ENCODE measurements around the gene CGN. TPM values are rescaled to one million over a fixed set of nuclear protein-coding genes. Genes with fewer than 3 reads are reported as not detected.

The CGN gene
- total RNA-seq, 1 experiment from 2014 or later = 30.9 TPM

DNA sequence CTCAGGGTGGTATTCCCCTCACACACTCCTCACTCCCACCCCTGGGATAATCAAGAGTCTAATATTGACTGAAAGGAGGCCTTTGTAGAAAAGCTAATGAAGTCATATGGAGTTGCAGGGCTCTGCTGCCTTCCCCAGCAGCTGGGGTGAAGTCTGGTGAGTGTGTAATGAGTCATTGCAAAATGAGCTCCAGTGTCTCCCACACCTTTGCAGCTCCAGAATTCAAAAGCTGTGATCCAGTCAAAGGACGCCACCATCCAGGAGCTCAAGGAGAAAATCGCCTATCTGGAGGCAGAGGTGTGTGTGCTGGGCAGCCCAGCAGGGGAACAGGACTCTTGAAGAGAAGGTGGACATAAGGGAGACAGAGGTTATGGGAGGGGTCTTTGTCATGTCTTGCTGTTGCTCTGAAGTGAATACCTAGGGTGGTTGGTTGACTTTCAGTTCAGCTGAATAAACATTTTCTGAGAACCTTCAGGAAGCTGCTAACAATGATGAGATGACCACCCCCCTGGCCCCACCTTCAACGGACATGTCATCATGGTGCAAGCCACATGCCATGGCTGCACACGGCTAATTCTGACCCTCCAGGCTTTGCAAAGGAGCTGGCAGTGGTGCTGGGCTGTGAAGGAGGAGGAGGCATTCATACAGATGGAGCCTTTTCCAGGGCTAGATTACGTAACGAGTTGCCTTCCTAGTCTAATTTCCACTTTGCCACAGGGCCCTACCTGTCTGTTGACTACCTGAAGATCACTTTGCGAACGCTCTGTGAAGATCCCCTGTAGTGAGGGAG is 68.4 kb downstream of the CGN start:
- Histone ChIP-seq H3T11ph (ENCODE audit: low read length) (no peak overlapping the region), H4K91ac (ENCODE audit: insufficient read length, low read depth, low read length) (no peak overlapping the region), H2BK20ac (ENCODE audit: low read depth, low read length, poor library complexity, severe bottlenecking) (no peak overlapping the region), H3K79me2 (ENCODE audit: insufficient read depth, low read length) (no peaks in the 10 kb centered on the region), H4K8ac (replicated peaks; ENCODE audit: insufficient read length, low read depth, low read length) (no peak overlapping the region), H2AK5ac (ENCODE audit: insufficient read length, low read length) (no peak overlapping the region), H2AFZ (ENCODE audit: low read length) (no peak overlapping the region), H3K27me3 (ENCODE audit: insufficient read depth, low read length) (no peaks in the 10 kb centered on the region), H2BK5ac (ENCODE audit: insufficient read length, low read length) (no peak overlapping the region), H3K4me1 (ENCODE audit: insufficient read depth, low read length) (no peaks in the 10 kb centered on the region), H3K27ac (ENCODE audit: insufficient read length, low read depth, low read length) (no peak overlapping the region), H3K4ac (ENCODE audit: low read depth, low read length) (no peak overlapping the region), H3K14ac (ENCODE audit: insufficient read depth, low read length) (no peak overlapping the region; the same call in 1 of the 2 replicates), H2BK120ac (ENCODE audit: low read depth, low read length, poor library complexity, severe bottlenecking) (no peak overlapping the region), H3K9ac (ENCODE audit: extremely low read depth, insufficient read length, low read length) (no peak overlapping the region), H3K18ac (ENCODE audit: insufficient read length, low read depth, low read length) (no peak overlapping the region), H3K4me2 (ENCODE audit: insufficient read depth, insufficient read length, low read length) (no peak overlapping the region), H3K79me1 (ENCODE audit: insufficient read depth, low read depth, low read length, poor library complexity, severe bottlenecking) (no peaks in the 10 kb centered on the region), H2BK15ac (ENCODE audit: low read depth, low read length) (no peak overlapping the region), H3K9me3 (ENCODE audit: control insufficient read depth, low read depth, low read length) (no peaks in the 10 kb centered on the region), H4K5ac (ENCODE audit: insufficient read length, low read depth, low read length) (no peak overlapping the region), H3K23ac (ENCODE audit: insufficient read length, low read depth, low read length) (no peak overlapping the region), H4K20me1 (ENCODE audit: control insufficient read depth, insufficient read depth, insufficient read length) (no peaks in the 10 kb centered on the region), H3K23me2 (ENCODE audit: insufficient read length, low read depth, low read length, poor library complexity, severe bottlenecking) (no peaks in the 10 kb centered on the region), H2BK12ac (ENCODE audit: insufficient read length, low read depth, low read length) (no peak overlapping the region), H3K56ac (ENCODE audit: insufficient read length, low read depth, low read length) (no peak overlapping the region)
- Mint-ChIP-seq H3K4me1 (peaks cover 7 to 11% of the 10 kb centered on the region in 2 experiments), H3K9me3 (no peaks in the 10 kb centered on the region), H3K27ac (no peak overlapping the region), H3K4me3 (no peak overlapping the region), H3K27me3 (ENCODE audit: low read depth) (no peaks in the 10 kb centered on the region), H3K36me3 (ENCODE audit: insufficient read depth in 1 of 3, low read depth in 3 of 3) (peaks cover 8 to 47% (median 25%) of the 10 kb centered on the region in 3 experiments)
- WGBS (ENCODE audit: extremely low coverage, insufficient read length, low lambda C conversion rate) = no CpG with 5 or more reads among the region's 8 CpGs
- TF ChIP-seq, protein P1, sequence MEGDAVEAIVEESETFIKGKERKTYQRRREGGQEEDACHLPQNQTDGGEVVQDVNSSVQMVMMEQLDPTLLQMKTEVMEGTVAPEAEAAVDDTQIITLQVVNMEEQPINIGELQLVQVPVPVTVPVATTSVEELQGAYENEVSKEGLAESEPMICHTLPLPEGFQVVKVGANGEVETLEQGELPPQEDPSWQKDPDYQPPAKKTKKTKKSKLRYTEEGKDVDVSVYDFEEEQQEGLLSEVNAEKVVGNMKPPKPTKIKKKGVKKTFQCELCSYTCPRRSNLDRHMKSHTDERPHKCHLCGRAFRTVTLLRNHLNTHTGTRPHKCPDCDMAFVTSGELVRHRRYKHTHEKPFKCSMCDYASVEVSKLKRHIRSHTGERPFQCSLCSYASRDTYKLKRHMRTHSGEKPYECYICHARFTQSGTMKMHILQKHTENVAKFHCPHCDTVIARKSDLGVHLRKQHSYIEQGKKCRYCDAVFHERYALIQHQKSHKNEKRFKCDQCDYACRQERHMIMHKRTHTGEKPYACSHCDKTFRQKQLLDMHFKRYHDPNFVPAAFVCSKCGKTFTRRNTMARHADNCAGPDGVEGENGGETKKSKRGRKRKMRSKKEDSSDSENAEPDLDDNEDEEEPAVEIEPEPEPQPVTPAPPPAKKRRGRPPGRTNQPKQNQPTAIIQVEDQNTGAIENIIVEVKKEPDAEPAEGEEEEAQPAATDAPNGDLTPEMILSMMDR (conservative IDR thresholded peaks at IDR 0.05) = no peak
- no peak for DNase-seq
